AG04449 (cell line): ENCODE measurements around the gene CA5A.

Experiments
- CTCF ChIA-PET: fragments of 350-600 bp; formaldehyde crosslinking; extraction: SDS; loops from one replicate; lab custom pipeline; 2021; ENCODE audit warnings: antibody characterized with exemption; lab: Yijun Ruan, JAX
- POLR2A ChIA-PET: fragments of 400-600, 350-600 bp; formaldehyde crosslinking; extraction: SDS; loops from one replicate; lab custom pipeline; 2020; ENCODE audit warnings: antibody characterized with exemption, inconsistent platforms; lab: Yijun Ruan, JAX
- DNase-seq: peaks from one replicate; pipeline ENCODE4 v3.0.0-alpha.2; 2010; ENCODE audit warnings: low read depth, low spot score
- H3K4me3 ChIP-seq: 2 replicates; pipeline ENCODE4 v1.5.1; 2011; ENCODE audit warnings: low read depth, mild to moderate bottlenecking, control low read depth, low read length
- CTCF ChIP-seq: IDR thresholded peaks from one replicate; pipeline ENCODE4 v1.5.1; 2011; ENCODE audit warnings: mild to moderate bottlenecking, moderate library complexity, low read length, control low read depth, inconsistent platforms; ENCODE audit not compliant: insufficient read depth; ENCODE audit errors: missing control alignments

Gene CA5A

GRCh38 chr16:87950765-87951551, 14.6 kb upstream of the CA5A start, which contains the start of gene BANP:
Gene BANP (plus strand): TSS chr16:87951434. CDS start chr16:87975116, 23,682 bp downstream.
- POLR2A ChIA-PET = interaction anchor here (0.5 to 1.2 kb wide), 3 partner anchors 12 to 982 kb away, joined by 3 to 5 read pairs (median 4); partner anchors contain the start of gene SLC7A5
- CTCF ChIA-PET = no interaction called here
- peak; percentile 35 for TF ChIP-seq CTCF

GRCh38 chr16:87949071-87949744, 12.9 kb upstream of the CA5A start:
- DNase-seq = no peak
- POLR2A ChIA-PET = no interaction called here
- no peak overlapping the region for H3K4me3 ChIP-seq
- TF ChIP-seq CTCF = no peak
- CTCF ChIA-PET = interaction anchor here (0.8 to 1.8 kb wide), 3 partner anchors 10 to 170 kb away, joined by 3 to 4 read pairs (median 4); no protein-coding TSS in a partner anchor

More at GRCh38 chr16:87950765-87951551, 14.6 kb upstream of the CA5A start, which contains the start of gene BANP:
- peak; percentile 90 for DNase-seq
- H3K4me3 ChIP-seq = peak within 1 kb of the TSS; percentile 81

- CTCF ChIA-PET = interaction anchor here (0.8 to 1.8 kb wide), 3 partner anchors 10 to 170 kb away, joined by 3 to 4 read pairs (median 4); no protein-coding TSS in a partner anchor
- no peak for DNase-seq
- POLR2A ChIA-PET = no interaction called here
- TF ChIP-seq CTCF = no peak
- no peak overlapping the region for H3K4me3 ChIP-seq
Measured at GRCh38 chr16:87948735-87949070, 12.4 kb upstream of the CA5A start.

- ChIA-PET POLR2A (no interaction called here), CTCF (no interaction called here)
- H3K4me3 ChIP-seq = no peak overlapping the region
- TF ChIP-seq CTCF = no peak
- DNase-seq = no peak
Measured at GRCh38 chr16:87948119-87948545, 11.8 kb upstream of the CA5A start.

- ChIA-PET CTCF (no interaction called here), POLR2A (no interaction called here)
- no peak overlapping the region for H3K4me3 ChIP-seq
- TF ChIP-seq CTCF = no peak
- no peak for DNase-seq
Measured at GRCh38 chr16:87947356-87948118, 11.2 kb upstream of the CA5A start.
